GM19452 (cell line): ENCODE data around the gene ZNF175.
"Not testable (repeated sequence)": the region's sequence is repeated elsewhere in the genome, so short reads cannot be mapped to it uniquely, and the experiment has no call there.

ENCODE experiments used
- ATAC-seq: cut with Tn5 transposase; IDR thresholded peaks from one replicate; pipeline ENCODE4 v1.9.1; 2021; ENCODE audit not compliant: unreplicated experiment

The ZNF175 gene

GRCh38 chr19:51626675-51627074 is 55.6 kb downstream of the ZNF175 start:
- ATAC-seq: no peak

GRCh38 chr19:51627491-51628138 is 56.5 kb downstream of the ZNF175 start:
- ATAC-seq: no peak

DNA sequence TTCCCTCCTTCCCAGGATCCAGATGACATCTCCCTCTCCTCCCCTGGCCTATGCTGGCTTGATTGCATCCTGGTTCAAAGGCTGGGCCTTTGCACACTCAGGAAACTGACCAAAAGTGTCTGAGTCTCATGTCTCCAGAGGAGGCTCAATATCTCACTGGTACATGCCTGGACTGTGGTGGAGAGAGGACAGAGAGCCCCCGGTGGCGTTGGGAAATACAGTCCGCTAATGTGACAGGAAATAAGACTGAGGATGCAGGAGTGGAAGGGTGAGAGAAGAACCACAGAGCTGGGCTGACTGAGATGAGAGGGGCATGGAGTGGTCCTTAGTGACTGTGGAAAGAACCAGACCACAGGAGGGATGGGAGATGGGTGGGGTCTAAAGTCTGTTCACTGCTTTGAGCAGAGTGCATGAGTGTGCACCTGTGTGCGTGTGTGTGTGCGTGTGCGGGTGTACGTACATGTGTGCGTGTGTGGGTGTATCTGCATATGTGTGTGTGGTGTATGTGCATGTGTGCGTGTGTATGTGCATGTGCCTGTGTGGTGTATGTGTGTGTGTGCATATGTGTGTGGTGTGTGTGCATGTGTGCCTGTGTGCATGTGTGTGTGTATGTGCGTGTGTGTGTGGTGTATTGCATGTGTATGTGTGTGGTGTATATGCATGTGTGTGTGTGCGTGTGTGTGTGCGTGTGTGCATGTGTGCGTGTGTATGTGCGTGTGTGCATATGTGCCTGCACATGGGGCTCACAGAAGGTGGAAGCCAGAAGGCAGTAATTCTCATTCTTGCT is 57.3 kb downstream of the ZNF175 start:
- no peak for ATAC-seq

DNA sequence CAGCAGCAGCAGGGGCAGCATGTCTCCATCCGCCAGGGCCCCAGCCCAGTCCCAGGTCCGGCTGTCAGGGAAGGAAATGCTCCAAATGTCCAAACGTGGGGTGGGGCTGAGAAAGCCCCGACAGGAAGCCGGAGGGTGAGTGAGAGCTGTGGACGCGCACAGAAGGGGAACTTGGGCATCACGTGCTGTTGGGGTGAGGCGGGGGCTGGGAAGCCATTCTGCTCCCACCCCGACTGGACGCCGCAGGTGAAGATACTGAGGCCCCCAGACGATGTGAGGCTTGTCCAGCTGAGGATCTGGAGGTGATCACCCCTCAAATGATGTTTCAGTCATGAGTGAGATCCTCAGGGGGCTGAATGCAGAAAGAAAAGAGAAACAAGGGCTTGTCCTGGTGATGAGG is 59.2 kb downstream of the ZNF175 start, which contains the start of gene SIGLEC5:
TSS of gene SIGLEC5 (minus strand) at position 87 of the 400 bp plus-strand sequence. CDS start at position 21, 66 bp downstream.
- ATAC-seq: not testable (repeated sequence)

DNA sequence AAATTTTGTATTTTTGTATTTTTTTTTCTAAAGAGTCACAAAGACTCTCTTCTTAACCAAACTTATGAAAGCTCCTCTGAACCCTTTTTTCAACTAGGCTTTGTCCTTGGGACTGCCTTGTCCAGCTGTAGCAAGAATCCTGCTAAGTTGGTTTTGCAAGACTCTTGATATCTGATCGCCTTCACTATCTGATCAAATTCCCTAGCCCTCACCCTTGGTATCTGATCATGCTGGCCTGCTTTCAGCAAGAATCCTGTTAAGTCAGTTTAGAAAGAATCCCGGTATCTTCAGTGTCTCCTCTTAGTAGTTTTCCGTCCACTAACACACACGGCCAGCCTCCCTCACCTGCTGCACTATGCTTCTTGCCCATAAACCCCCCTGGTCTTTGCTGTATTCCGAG is 61.0 kb downstream of the ZNF175 start:
- ATAC-seq: no peak

- ATAC-seq: no peak
Observed at GRCh38 chr19:51637362-51637978, 66.4 kb downstream of the ZNF175 start.

DNA sequence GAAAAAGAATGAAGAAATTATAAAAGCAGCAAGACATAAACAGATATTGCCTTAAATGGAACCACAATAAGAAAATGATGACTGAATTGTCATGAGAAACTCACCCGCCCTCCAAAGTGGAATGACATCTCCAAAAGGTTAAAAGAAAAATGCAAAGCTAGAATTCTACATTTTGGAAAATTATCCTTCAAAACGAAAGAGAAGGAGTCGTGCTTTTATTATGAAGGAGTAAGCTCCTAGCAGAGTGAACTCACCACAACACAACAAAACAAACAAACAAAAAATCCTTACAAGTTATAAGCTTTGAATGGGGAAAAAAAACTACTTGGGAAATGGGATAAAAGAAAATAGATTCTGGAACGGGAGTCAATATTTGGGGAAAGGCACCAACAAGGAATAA is 68.8 kb downstream of the ZNF175 start:
- ATAC-seq: no peak

DNA sequence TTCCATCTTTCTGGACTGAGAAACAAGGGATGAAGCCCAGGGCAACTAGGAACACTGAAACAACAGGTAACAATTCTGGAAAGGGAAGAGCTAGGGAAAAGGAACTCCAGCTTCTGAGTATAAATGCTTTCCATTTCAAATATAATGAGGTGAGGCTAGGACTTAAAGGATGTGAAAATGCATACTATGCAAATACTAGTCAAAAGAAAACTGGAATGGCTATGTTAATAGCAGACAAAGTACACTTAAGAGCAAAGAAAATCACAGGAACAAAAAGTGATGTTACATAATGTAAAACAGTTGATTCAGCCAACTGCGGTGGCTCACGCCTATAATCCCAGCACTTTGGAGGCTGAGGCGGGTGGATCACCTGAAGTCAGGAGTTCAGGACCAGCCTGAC is 69.3 kb downstream of the ZNF175 start:
- no peak for ATAC-seq

GRCh38 chr19:51641648-51642047 is 70.6 kb downstream of the ZNF175 start:
- no peak for ATAC-seq
